ENCODE data around the gene PIGK. TPM values are rescaled to one million over a fixed set of nuclear protein-coding genes. Genes with fewer than 3 reads are reported as not detected.

Gene PIGK
- total and polyA plus RNA-seq, 3 donors from 2014 or later = 11.4 to 20.7 (median 17.4) TPM

GRCh38 chr1:77202751-77203150, 16.5 kb downstream of the PIGK start:
- H3K9me3 ChIP-seq = no peaks in the 10 kb centered on the region
- intact Hi-C loops (cut with DNase I; ENCODE audit: low total_unique reads) = no loop called here
- H3K27ac ChIP-seq = no peak overlapping the region
- no peak overlapping the region for H3K4me3 ChIP-seq
- DNase-seq = no peak
- no peaks in the 10 kb centered on the region for H3K36me3 ChIP-seq (ENCODE audit: low read depth, missing control alignments)
- H3K27me3 ChIP-seq = no peaks in the 10 kb centered on the region
- 60 to 88% methylated on average over 3 of the region's 3 CpGs for WGBS, 2 donors
- TF ChIP-seq POLR2A (IDR thresholded peaks at IDR 0.05) (no peak), CTCF (IDR thresholded peaks at IDR 0.05) (no peak)
- H3K4me1 ChIP-seq = no peaks in the 10 kb centered on the region

- Histone ChIP-seq H3K9me3 (no peaks in the 10 kb centered on the region), H3K27ac (no peak overlapping the region), H3K4me1 (no peaks in the 10 kb centered on the region), H3K27me3 (no peaks in the 10 kb centered on the region), H3K36me3 (ENCODE audit: low read depth, missing control alignments) (no peaks in the 10 kb centered on the region), H3K4me3 (no peak overlapping the region)
- 96 to 97% methylated on average over 2 of the region's 2 CpGs for WGBS, 2 donors
- TF ChIP-seq POLR2A (IDR thresholded peaks at IDR 0.05) (no peak), CTCF (IDR thresholded peaks at IDR 0.05) (no peak)
- intact Hi-C loops (cut with DNase I; ENCODE audit: low total_unique reads) = no loop called here
- no peak for DNase-seq
These were observed 18.4 kb downstream of the PIGK start for GRCh38 chr1:77200806-77201205.

- H3K27me3 ChIP-seq = no peaks in the 10 kb centered on the region
- no peaks in the 10 kb centered on the region for H3K4me1 ChIP-seq
- intact Hi-C loops (cut with DNase I; ENCODE audit: low total_unique reads) = no loop called here
- no peak for TF ChIP-seq CTCF (IDR thresholded peaks at IDR 0.05)
- TF ChIP-seq POLR2A (IDR thresholded peaks at IDR 0.05) = no peak
- no peak for DNase-seq
- H3K27ac ChIP-seq = no peak overlapping the region
- H3K36me3 ChIP-seq (ENCODE audit: low read depth, missing control alignments) = no peaks in the 10 kb centered on the region
- no peaks in the 10 kb centered on the region for H3K9me3 ChIP-seq
- H3K4me3 ChIP-seq = no peak overlapping the region
These were observed 18.9 kb downstream of the PIGK start for GRCh38 chr1:77200293-77200692.

- TF ChIP-seq POLR2A (IDR thresholded peaks at IDR 0.05) (no peak), CTCF (IDR thresholded peaks at IDR 0.05) (no peak)
- DNase-seq = no peak
- H3K4me3 ChIP-seq = no peak overlapping the region
- 93 to 97% methylated on average over 3 of the region's 3 CpGs for WGBS, 2 donors
- no peaks in the 10 kb centered on the region for H3K9me3 ChIP-seq
- H3K27ac ChIP-seq = no peak overlapping the region
- no peaks in the 10 kb centered on the region for H3K36me3 ChIP-seq (ENCODE audit: low read depth, missing control alignments)
- no peaks in the 10 kb centered on the region for H3K4me1 ChIP-seq
- intact Hi-C loops (cut with DNase I; ENCODE audit: low total_unique reads) = no loop called here
- H3K27me3 ChIP-seq = no peaks in the 10 kb centered on the region
These were observed 21.9 kb downstream of the PIGK start for GRCh38 chr1:77197351-77197750.

GRCh38 chr1:77193951-77194350, 25.3 kb downstream of the PIGK start:
- no peaks in the 10 kb centered on the region for H3K4me1 ChIP-seq
- H3K27ac ChIP-seq = no peak overlapping the region
- no peak for TF ChIP-seq CTCF (IDR thresholded peaks at IDR 0.05)
- TF ChIP-seq POLR2A (IDR thresholded peaks at IDR 0.05) = no peak
- intact Hi-C loops (cut with DNase I; ENCODE audit: low total_unique reads) = no loop called here
- H3K27me3 ChIP-seq = no peaks in the 10 kb centered on the region
- no peak for DNase-seq
- H3K9me3 ChIP-seq = no peaks in the 10 kb centered on the region
- H3K4me3 ChIP-seq = no peak overlapping the region
- no peaks in the 10 kb centered on the region for H3K36me3 ChIP-seq (ENCODE audit: low read depth, missing control alignments)
